Left ventricle myocardium inferior (tissue), 1 donor: ENCODE data around the gene MMP24. TPM values are rescaled to one million over a fixed set of nuclear protein-coding genes. Genes with fewer than 3 reads are reported as not detected.

Experiments
- DNase-seq: peaks from one replicate; pipeline ENCODE4 v3.0.0-alpha.2; 2020
- H3K27ac ChIP-seq: fragments of 200-600 bp; replicated peaks from 2 replicates; pipeline ENCODE4 v1.8.0; 2021
- H3K27me3 ChIP-seq: fragments of 200-600 bp; 2 replicates; pipeline ENCODE4 v1.8.0; 2021; ENCODE audit warnings: low read depth
- H3K36me3 ChIP-seq: fragments of 200-600 bp; 2 replicates; pipeline ENCODE4 v1.8.0; 2021
- H3K4me1 ChIP-seq: fragments of 200-600 bp; 2 replicates; pipeline ENCODE4 v1.8.0; 2021
- H3K4me3 ChIP-seq: fragments of 200-600 bp; 2 replicates; pipeline ENCODE4 v1.8.0; 2021; ENCODE audit warnings: mild to moderate bottlenecking, moderate library complexity
- H3K9me3 ChIP-seq: fragments of 200-600 bp; replicated peaks from 2 replicates; pipeline ENCODE4 v1.8.0; 2021
- CTCF ChIP-seq: fragments of 200-600 bp; IDR thresholded peaks from 2 replicates; pipeline ENCODE4 v1.8.0; 2021; ENCODE audit warnings: antibody characterized with exemption, mild to moderate bottlenecking, borderline replicate concordance
- intact Hi-C: fragments of 100-400 bp; cut with micrococcal nuclease; formaldehyde crosslinking; loops from one replicate; pipeline ENCODE4 v1.11.0; 2022
- total RNA-seq: library from RNA; stranded (reverse); fragmentation: NEBNext Ultra II Directional; extraction: Animal tissue kit (Norgen Biotek cat#: 25700); gene quantifications from one replicate; pipeline ENCODE4 v1.2.1, GENCODE V29; 2021
- donor health status: DM: no; HTN: yes; CAD: no; lungs with severe emphysema.

Gene MMP24
- total RNA-seq, 1 donor from 2014 or later, result 0.25 TPM

GRCh38 chr20:35286077-35286898 lies 59.8 kb downstream of the MMP24 start:
- Histone ChIP-seq H3K9me3 (no peaks in the 10 kb centered on the region), H3K27ac (no peak overlapping the region), H3K36me3 (peaks cover 7% of the 10 kb centered on the region), H3K4me3 (no peak overlapping the region), H3K27me3 (peaks cover 2% of the 10 kb centered on the region), H3K4me1 (peaks cover 38% of the 10 kb centered on the region)
- DNase-seq, result no peak
- intact Hi-C loops, result no loop called here
- TF ChIP-seq CTCF, result no peak

- Histone ChIP-seq H3K4me3 (no peak overlapping the region), H3K27me3 (peaks cover 9% of the 10 kb centered on the region), H3K36me3 (peaks cover under 1% of the 10 kb centered on the region), H3K27ac (no peak overlapping the region), H3K9me3 (no peaks in the 10 kb centered on the region), H3K4me1 (peaks cover 35% of the 10 kb centered on the region)
- no peak for DNase-seq
- no peak for TF ChIP-seq CTCF
- intact Hi-C loops, result no loop called here
Measured at GRCh38 chr20:35286899-35287508, 60.5 kb downstream of the MMP24 start.

GRCh38 chr20:35287509-35288324 lies 61.2 kb downstream of the MMP24 start:
- DNase-seq, result no peak
- no peak for TF ChIP-seq CTCF
- intact Hi-C loops, result no loop called here

GRCh38 chr20:35288325-35289060 lies 62.0 kb downstream of the MMP24 start:
- intact Hi-C loops, result no loop called here
- Histone ChIP-seq H3K27me3 (peaks cover 24% of the 10 kb centered on the region), H3K4me3 (no peak overlapping the region), H3K36me3 (no peaks in the 10 kb centered on the region), H3K4me1 (peaks cover 20% of the 10 kb centered on the region), H3K9me3 (no peaks in the 10 kb centered on the region), H3K27ac (no peak overlapping the region)
- TF ChIP-seq CTCF, result no peak
- DNase-seq, result no peak

More at GRCh38 chr20:35287509-35288324, 61.2 kb downstream of the MMP24 start:
- H3K36me3 ChIP-seq, result no peaks in the 10 kb centered on the region
- H3K4me3 ChIP-seq, result no peak overlapping the region
- peaks cover 16% of the 10 kb centered on the region for H3K27me3 ChIP-seq
- no peaks in the 10 kb centered on the region for H3K9me3 ChIP-seq
- no peak overlapping the region for H3K27ac ChIP-seq
- H3K4me1 ChIP-seq, result peaks cover 28% of the 10 kb centered on the region

GRCh38 chr20:35290186-35290886 lies 63.8 kb downstream of the MMP24 start:
- Histone ChIP-seq H3K27ac (no peak overlapping the region), H3K4me3 (no peak overlapping the region), H3K4me1 (peaks cover 2% of the 10 kb centered on the region), H3K27me3 (peaks cover 40% of the 10 kb centered on the region), H3K9me3 (no peaks in the 10 kb centered on the region), H3K36me3 (no peaks in the 10 kb centered on the region)
- no peak for TF ChIP-seq CTCF
- DNase-seq, result no peak
- intact Hi-C loops, result no loop called here
